ENCODE results near the gene GALR3.

Gene GALR3

DNA sequence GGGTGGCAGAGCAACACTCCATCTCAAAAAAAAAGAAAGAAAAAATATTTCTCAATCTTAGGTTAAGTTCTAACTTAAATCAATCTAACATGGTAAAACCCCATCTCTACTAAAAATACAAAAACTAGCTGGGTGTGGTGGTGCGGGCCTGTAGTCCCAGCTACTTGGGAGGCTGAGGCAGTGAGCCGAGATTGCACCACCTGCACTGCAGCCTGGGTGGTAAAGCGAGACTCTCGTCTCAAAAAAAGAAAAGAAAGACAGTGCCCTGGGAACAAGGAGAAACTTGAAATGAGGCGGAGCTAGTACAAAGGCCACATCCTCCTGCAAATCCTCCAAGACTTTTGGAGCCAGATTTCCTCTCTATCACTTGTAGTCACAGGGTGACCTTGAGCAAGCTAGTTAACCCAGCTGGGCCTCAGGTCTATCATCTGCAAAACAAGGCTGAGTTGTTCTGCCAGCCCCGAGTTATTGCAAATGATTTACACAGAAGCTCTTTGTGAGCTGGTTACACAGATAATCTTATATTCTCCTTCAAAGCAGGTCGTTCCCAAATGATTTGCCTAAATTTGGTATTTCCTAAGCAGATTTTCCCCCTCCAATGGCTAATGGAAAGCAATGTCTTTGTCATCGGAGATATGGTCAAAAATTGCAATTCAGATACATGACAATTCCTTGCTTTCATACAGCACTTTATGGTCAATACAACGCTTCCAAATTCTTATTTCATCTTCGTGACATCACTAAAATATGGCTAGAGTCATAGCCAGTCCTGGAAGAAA, 19.0 kb downstream of the GALR3 start:
- Histone ChIP-seq H3K4me3 (ENCODE audit: low read depth, low read length) (no peak overlapping the region), H3K4me1 (ENCODE audit: control insufficient read depth, insufficient read depth, low read length) (no peaks in the 10 kb centered on the region), H3K9me3 (ENCODE audit: control insufficient read depth, insufficient read depth, low read depth, low read length) (no peaks in the 10 kb centered on the region), H3K27ac (ENCODE audit: extremely low read depth, low read depth, low read length) (no peak overlapping the region), H3K36me3 (ENCODE audit: control insufficient read depth in 2 of 2, insufficient read depth in 1 of 2, low read length in 2 of 2) (peaks cover 27 to 44% of the 10 kb centered on the region in 2 experiments)
- CTCF ChIA-PET, result interaction anchor here (0.8 to 2.1 kb wide), 3 partner anchors 21 to 74 kb away, joined by 3 to 10 read pairs (median 5); no protein-coding TSS in a partner anchor
- TF ChIP-seq, protein P1, sequence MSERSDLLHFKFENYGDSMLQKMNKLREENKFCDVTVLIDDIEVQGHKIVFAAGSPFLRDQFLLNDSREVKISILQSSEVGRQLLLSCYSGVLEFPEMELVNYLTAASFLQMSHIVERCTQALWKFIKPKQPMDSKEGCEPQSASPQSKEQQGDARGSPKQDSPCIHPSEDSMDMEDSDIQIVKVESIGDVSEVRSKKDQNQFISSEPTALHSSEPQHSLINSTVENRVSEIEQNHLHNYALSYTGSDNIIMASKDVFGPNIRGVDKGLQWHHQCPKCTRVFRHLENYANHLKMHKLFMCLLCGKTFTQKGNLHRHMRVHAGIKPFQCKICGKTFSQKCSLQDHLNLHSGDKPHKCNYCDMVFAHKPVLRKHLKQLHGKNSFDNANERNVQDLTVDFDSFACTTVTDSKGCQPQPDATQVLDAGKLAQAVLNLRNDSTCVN (tag by site-specific recombination; optimal IDR thresholded peaks at IDR 0.05), result no peak
- TF ChIP-seq ZNF544 (tag by site-specific recombination; IDR thresholded peaks at IDR 0.05) (no peak), ZNF121 (tag by site-specific recombination; IDR thresholded peaks at IDR 0.05) (no peak), GLI4 (tag by site-specific recombination; IDR thresholded peaks at IDR 0.05) (no peak), ZNF560 (tag by site-specific recombination; IDR thresholded peaks at IDR 0.05; ENCODE audit: borderline replicate concordance) (no peak), ZNF10 (tag by site-specific recombination; IDR thresholded peaks at IDR 0.05) (no peak)
- TF ChIP-seq, protein P2, sequence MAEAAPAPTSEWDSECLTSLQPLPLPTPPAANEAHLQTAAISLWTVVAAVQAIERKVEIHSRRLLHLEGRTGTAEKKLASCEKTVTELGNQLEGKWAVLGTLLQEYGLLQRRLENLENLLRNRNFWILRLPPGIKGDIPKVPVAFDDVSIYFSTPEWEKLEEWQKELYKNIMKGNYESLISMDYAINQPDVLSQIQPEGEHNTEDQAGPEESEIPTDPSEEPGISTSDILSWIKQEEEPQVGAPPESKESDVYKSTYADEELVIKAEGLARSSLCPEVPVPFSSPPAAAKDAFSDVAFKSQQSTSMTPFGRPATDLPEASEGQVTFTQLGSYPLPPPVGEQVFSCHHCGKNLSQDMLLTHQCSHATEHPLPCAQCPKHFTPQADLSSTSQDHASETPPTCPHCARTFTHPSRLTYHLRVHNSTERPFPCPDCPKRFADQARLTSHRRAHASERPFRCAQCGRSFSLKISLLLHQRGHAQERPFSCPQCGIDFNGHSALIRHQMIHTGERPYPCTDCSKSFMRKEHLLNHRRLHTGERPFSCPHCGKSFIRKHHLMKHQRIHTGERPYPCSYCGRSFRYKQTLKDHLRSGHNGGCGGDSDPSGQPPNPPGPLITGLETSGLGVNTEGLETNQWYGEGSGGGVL (tag by site-specific recombination; IDR thresholded peaks at IDR 0.05), result no peak
- TF ChIP-seq, protein P3, sequence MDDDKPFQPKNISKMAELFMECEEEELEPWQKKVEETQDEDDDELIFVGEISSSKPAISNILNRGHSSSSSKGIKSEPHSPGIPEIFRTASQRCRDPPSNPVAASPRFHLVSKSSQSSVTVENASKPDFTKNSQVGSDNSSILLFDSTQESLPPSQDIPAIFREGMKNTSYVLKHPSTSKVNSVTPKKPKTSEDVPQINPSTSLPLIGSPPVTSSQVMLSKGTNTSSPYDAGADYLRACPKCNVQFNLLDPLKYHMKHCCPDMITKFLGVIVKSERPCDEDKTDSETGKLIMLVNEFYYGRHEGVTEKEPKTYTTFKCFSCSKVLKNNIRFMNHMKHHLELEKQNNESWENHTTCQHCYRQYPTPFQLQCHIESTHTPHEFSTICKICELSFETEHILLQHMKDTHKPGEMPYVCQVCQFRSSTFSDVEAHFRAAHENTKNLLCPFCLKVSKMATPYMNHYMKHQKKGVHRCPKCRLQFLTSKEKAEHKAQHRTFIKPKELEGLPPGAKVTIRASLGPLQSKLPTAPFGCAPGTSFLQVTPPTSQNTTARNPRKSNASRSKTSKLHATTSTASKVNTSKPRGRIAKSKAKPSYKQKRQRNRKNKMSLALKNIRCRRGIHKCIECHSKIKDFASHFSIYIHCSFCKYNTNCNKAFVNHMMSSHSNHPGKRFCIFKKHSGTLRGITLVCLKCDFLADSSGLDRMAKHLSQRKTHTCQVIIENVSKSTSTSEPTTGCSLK (tag by site-specific recombination; IDR thresholded peaks at IDR 0.05), result no peak
- POLR2A ChIA-PET, result interaction anchor here (0.5 to 1.1 kb wide), 2 partner anchors 31 to 35 kb away, joined by 3 to 7 read pairs; partner anchors contain the start of gene GCAT

DNA sequence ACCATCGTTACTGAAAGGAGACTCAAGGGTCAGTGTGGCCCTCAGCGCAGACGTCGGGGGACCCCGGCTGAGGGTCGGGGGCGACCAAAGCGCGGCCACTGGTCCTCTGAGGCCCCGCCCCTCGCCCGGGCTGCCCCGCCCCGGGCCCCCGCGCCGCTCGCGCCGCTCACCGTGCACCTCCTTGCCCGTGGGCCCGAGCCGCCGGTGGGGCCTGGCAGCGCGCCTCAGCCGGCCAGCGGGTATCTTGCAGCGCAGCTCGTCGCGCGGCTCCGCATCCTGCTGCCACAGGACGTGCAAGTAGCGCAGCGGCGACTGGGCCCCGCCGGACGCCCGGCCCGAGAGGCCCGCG, 20.5 kb downstream of the GALR3 start:
- Histone ChIP-seq H3K4me3 (ENCODE audit: low read depth, low read length) (peak overlapping the region; percentile 74), H3K27ac (ENCODE audit: extremely low read depth, low read depth, low read length) (peak overlapping the region; percentile 95), H3K4me1 (ENCODE audit: control insufficient read depth, insufficient read depth, low read length) (no peaks in the 10 kb centered on the region), H3K36me3 (ENCODE audit: control insufficient read depth in 2 of 2, insufficient read depth in 1 of 2, low read length in 2 of 2) (peaks cover 18 to 34% of the 10 kb centered on the region in 2 experiments; a peak in 2 of 3 replicates), H3K9me3 (ENCODE audit: control insufficient read depth, insufficient read depth, low read depth, low read length) (no peaks in the 10 kb centered on the region)
- POLR2A ChIA-PET, result interaction anchor here (0.7 to 1.7 kb wide), 28 partner anchors 8 to 338 kb away, joined by 3 to 24 read pairs (median 4); partner anchors contain the start of genes C22orf23, GALR3, GCAT and GGA1
- CTCF ChIA-PET, result interaction anchor here (0.6 to 2.1 kb wide), 6 partner anchors 10 to 166 kb away, joined by 3 to 7 read pairs (median 5); no protein-coding TSS in a partner anchor
- TF ChIP-seq ZNF416 (tag by site-specific recombination; IDR thresholded peaks at IDR 0.05), result no peak
- no peak for TF ChIP-seq MZF1 (tag by site-specific recombination; IDR thresholded peaks at IDR 0.05; ENCODE audit: borderline replicate concordance)
- no peak for TF ChIP-seq ZFP3 (tag by site-specific recombination; IDR thresholded peaks at IDR 0.05; ENCODE audit: low read depth)
- no peak for TF ChIP-seq RBAK (tag by site-specific recombination; IDR thresholded peaks at IDR 0.05)
- TF ChIP-seq, protein P4, sequence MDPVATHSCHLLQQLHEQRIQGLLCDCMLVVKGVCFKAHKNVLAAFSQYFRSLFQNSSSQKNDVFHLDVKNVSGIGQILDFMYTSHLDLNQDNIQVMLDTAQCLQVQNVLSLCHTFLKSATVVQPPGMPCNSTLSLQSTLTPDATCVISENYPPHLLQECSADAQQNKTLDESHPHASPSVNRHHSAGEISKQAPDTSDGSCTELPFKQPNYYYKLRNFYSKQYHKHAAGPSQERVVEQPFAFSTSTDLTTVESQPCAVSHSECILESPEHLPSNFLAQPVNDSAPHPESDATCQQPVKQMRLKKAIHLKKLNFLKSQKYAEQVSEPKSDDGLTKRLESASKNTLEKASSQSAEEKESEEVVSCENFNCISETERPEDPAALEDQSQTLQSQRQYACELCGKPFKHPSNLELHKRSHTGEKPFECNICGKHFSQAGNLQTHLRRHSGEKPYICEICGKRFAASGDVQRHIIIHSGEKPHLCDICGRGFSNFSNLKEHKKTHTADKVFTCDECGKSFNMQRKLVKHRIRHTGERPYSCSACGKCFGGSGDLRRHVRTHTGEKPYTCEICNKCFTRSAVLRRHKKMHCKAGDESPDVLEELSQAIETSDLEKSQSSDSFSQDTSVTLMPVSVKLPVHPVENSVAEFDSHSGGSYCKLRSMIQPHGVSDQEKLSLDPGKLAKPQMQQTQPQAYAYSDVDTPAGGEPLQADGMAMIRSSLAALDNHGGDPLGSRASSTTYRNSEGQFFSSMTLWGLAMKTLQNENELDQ (tag by site-specific recombination; IDR thresholded peaks at IDR 0.05; ENCODE audit: low read depth), result no peak
- TF ChIP-seq ZNF677 (tag by site-specific recombination; IDR thresholded peaks at IDR 0.05), result peak; percentile 31; the same call in 1 of the 2 replicates
- TF ChIP-seq ZXDB (tag by site-specific recombination; IDR thresholded peaks at IDR 0.05), result no peak
- TF ChIP-seq ZNF830 (tag by site-specific recombination; IDR thresholded peaks at IDR 0.05; ENCODE audit: low read depth), result no peak
- TF ChIP-seq, protein P5, sequence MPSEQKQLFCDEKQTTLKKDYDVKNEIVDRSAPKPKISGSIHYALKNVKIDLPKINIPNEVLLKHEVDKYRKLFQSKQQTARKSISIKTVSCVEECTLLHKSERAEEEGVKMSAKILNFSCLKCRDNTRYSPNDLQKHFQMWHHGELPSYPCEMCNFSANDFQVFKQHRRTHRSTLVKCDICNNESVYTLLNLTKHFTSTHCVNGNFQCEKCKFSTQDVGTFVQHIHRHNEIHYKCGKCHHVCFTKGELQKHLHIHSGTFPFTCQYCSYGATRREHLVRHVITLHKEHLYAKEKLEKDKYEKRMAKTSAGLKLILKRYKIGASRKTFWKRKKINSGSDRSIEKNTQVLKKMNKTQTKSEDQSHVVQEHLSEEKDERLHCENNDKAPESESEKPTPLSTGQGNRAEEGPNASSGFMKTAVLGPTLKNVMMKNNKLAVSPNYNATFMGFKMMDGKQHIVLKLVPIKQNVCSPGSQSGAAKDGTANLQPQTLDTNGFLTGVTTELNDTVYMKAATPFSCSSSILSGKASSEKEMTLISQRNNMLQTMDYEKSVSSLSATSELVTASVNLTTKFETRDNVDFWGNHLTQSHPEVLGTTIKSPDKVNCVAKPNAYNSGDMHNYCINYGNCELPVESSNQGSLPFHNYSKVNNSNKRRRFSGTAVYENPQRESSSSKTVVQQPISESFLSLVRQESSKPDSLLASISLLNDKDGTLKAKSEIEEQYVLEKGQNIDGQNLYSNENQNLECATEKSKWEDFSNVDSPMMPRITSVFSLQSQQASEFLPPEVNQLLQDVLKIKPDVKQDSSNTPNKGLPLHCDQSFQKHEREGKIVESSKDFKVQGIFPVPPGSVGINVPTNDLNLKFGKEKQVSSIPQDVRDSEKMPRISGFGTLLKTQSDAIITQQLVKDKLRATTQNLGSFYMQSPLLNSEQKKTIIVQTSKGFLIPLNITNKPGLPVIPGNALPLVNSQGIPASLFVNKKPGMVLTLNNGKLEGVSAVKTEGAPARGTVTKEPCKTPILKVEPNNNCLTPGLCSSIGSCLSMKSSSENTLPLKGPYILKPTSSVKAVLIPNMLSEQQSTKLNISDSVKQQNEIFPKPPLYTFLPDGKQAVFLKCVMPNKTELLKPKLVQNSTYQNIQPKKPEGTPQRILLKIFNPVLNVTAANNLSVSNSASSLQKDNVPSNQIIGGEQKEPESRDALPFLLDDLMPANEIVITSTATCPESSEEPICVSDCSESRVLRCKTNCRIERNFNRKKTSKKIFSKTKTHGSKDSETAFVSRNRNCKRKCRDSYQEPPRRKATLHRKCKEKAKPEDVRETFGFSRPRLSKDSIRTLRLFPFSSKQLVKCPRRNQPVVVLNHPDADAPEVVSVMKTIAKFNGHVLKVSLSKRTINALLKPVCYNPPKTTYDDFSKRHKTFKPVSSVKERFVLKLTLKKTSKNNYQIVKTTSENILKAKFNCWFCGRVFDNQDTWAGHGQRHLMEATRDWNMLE (tag by site-specific recombination; conservative IDR thresholded peaks at IDR 0.05; ENCODE audit: low read depth), result no peak
- no peak for TF ChIP-seq BCL11B (tag by site-specific recombination; IDR thresholded peaks at IDR 0.05; ENCODE audit: low read depth)
- TF ChIP-seq ZNF114 (tag by site-specific recombination; IDR thresholded peaks at IDR 0.05), result no peak
- no peak for TF ChIP-seq ZNF10 (tag by site-specific recombination; IDR thresholded peaks at IDR 0.05)
- TF ChIP-seq PRDM1 (tag by site-specific recombination; IDR thresholded peaks at IDR 0.05), result no peak

Measured in HEK293 (cell line).